Activated CD8-positive, alpha-beta T cell treated with anti-CD3 and anti-CD28 coated beads, Interleukin-2, amount 10 ng/mL, durations not matched to agents 7 days and 5 days (primary cell): ENCODE results near the gene IQCE. TPM values are rescaled to one million over a fixed set of nuclear protein-coding genes. Genes with fewer than 3 reads are reported as not detected.
"Not testable (repeated sequence)": the region's sequence is repeated elsewhere in the genome, so short reads cannot be mapped to it uniquely, and the experiment has no call there.

Experiments
- ATAC-seq: fragments of 150-1000 bp; cut with Tn5 transposase; one replicate; pipeline ENCODE4 v1.10.0; 2021; ENCODE audit warnings: moderate library complexity
- CTCF ChIA-PET: fragments of 350-600 bp; sonication (Branson Sonifier 250); formaldehyde crosslinking; loops from one replicate; lab custom pipeline; 2021; ENCODE audit warnings: antibody characterized with exemption; lab: Charles Lee
- POLR2A ChIA-PET: fragments of 350-600 bp; sonication (Branson Sonifier 250); formaldehyde crosslinking; loops from one replicate; lab custom pipeline; 2021; ENCODE audit warnings: antibody characterized with exemption; lab: Charles Lee
- DNase-seq: peaks from one replicate; pipeline ENCODE4 v3.0.0-alpha.2; 2020
- H3K27ac Mint-ChIP-seq: one replicate; pipeline ENCODE4 v1.8.0; 2021; ENCODE audit warnings: mild to moderate bottlenecking, mixed read lengths
- H3K27me3 Mint-ChIP-seq: one replicate; pipeline ENCODE4 v1.8.0; 2021; ENCODE audit warnings: low read depth, mixed read lengths
- H3K36me3 Mint-ChIP-seq: one replicate; pipeline ENCODE4 v1.8.0; 2021; ENCODE audit warnings: low read depth, mixed read lengths
- H3K4me1 Mint-ChIP-seq: one replicate; pipeline ENCODE4 v1.8.0; 2021; ENCODE audit warnings: low read depth, mixed read lengths
- H3K4me3 Mint-ChIP-seq: one replicate; pipeline ENCODE4 v1.8.0; 2021; ENCODE audit warnings: mild to moderate bottlenecking, mixed read lengths
- H3K9me3 Mint-ChIP-seq: one replicate; pipeline ENCODE4 v1.8.0; 2022; ENCODE audit warnings: mixed read lengths; ENCODE audit not compliant: insufficient read depth
- total RNA-seq, 2 experiments: library from RNA; stranded (reverse); gene quantifications; one replicate each; pipeline ENCODE4 v1.2.3, GENCODE V29; 2021

The IQCE gene
- total RNA-seq, 2 experiments from 2014 or later: 11.6 to 12.4 TPM

DNA sequence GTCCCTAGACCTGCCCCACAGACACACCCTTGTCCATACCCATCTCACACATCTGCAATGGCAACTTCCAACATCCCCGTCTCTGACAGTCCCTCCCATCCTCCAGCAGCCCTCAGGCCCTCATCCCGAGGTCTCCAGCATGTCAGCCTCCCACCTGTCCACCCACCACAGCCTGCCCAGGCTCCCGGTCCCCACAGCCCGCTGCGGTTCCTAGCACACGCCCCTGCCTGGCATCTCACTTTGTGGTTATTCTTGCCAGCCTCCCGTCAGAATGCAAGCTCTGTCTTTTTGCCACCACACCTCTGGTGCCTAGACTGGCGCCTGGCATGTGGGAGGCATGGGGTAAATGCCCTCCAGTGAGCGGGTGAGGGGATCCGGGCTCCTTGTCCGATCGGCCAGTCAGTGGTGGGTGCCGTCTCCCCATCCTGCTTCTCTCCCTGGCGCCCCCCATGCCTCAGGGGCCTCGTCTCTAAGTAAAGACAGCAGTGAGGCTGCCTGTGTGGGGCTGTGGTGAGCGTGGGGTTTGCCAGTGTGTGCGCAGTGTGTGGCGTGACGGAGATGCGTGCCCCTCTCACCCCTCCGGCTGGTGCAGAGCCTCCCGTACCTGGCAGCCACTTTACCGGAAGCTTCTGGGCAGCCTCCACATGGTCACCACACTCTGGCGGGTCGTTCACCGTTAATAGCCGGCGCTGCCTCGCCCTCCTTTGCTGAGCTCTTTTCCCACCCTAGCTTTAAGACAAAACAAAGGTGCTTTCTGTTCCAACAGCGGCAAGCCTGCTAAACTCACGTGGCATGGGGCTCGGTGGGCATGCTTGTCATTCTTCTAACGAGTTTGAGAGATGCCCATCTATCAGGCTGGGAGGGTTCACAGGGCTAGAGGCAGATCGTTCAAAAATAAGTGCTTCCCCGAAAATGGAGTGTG, 44.5 kb downstream of the IQCE start:
- ChIA-PET POLR2A (no interaction called here), CTCF (interaction anchor here (0.9 kb wide), 1 partner anchor 107 kb away, joined by 3 read pairs; no protein-coding TSS in a partner anchor)
- no peak for DNase-seq
- Mint-ChIP-seq H3K36me3 (peaks cover 6% of the 10 kb centered on the region), H3K4me3 (no peak overlapping the region), H3K4me1 (peaks cover 5% of the 10 kb centered on the region), H3K9me3 (no peaks in the 10 kb centered on the region), H3K27me3 (peaks cover 3% of the 10 kb centered on the region), H3K27ac (no peak overlapping the region)
- ATAC-seq: no peak

DNA sequence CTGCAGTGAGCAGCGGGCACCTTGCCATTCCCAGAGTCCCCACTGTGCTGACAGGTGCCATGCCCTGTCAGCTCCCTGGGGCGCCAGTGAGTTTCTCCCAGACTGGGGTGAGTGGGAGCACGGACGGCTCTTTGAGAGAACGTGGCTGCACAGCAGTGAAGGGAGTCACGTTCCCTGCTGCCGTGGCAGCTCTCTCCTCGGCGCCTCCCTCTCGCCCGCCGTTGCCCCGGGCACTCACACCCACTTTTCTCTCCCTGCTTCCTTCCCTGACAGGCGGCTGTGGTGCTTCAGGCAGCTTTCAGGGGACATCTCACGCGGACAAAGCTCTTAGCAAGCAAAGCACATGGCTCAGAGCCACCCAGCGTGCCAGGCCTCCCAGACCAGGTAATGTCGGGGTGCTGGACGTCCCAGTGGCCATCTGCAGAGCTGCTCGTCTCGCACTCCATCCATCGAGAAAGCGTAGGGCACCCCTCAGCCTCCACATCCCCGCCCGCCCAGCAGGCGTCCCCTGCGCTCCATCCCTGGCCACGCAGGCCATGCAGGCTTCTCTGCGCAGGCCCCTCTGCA, 45.9 kb downstream of the IQCE start:
- POLR2A ChIA-PET: no interaction called here
- H3K36me3 Mint-ChIP-seq: peaks cover 1% of the 10 kb centered on the region
- H3K27ac Mint-ChIP-seq: no peak overlapping the region
- H3K27me3 Mint-ChIP-seq: peaks cover 3% of the 10 kb centered on the region
- no peak overlapping the region for H3K4me3 Mint-ChIP-seq
- DNase-seq (no peak), ATAC-seq (no peak)
- CTCF ChIA-PET: no interaction called here
- H3K4me1 Mint-ChIP-seq: peaks cover 13% of the 10 kb centered on the region
- H3K9me3 Mint-ChIP-seq: no peaks in the 10 kb centered on the region

DNA sequence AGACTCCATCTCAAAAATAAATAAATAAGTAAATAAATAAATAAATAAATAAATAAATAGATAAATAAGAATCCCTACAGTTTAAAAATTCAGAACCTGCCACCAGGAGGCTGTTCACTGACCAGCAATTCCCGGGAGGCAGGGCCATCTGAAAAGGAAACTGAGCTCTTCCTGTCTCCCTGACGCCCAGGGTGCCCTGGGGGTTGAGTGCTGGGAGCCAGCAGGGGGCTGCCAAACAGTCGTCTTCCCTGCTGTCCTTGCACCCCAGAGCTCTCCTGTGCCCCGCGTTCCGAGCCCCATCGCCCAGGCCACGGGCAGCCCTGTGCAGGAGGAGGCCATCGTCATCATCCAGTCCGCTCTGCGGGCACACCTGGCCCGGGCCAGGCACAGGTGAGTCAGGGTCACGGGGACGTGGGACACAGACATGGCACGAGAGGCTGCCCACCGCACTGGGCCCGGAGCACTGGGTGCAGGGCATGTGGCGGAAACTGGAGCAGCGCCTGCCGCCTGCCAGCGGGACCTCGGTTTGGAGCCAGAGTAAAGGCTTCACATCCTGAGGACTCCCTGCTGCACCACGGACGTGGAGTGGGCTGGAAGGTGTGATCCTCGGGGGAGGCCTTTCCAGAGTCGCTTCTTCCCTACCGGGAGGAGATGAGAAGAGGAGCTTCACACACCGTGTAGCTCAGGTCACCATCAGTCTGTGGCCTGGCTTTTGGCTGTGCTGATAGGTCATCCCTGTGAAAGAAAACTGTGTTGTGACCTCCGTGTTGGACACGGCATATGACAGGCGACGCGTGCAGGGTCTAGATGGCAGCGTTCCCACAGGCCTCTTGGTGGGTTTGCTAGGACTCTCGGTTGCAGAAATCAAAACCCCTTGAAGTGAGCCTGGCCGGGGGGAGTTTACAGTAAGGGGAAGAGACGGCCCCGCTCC, 47.1 kb downstream of the IQCE start:
- Mint-ChIP-seq H3K4me1 (peaks cover 13% of the 10 kb centered on the region), H3K27ac (no peak overlapping the region)
- ATAC-seq: no peak

DNA sequence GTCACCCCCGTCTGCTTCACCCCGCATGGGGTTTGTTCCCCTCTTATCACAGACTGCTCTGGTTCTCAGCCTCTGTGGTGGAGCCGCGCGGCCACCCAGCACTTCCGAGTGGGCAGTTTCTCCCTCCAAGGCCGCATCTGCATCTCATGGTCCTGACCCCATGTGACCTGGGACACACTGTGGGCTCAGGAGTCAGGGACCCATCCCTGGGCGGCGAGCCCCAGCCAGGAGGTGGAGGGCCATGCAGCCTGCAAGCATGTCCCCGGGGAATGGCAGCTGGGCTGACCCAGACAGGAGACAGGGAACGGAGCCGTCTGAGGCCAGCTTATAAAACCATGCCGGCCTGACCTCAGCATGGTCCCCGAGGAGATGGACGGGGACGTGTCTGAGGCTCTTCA, 47.8 kb downstream of the IQCE start:
- CTCF ChIA-PET: interaction anchor here (0.6 to 1.0 kb wide), 3 partner anchors 64 to 242 kb away, joined by 3 read pairs; no protein-coding TSS in a partner anchor
- H3K36me3 Mint-ChIP-seq: no peaks in the 10 kb centered on the region
- no peak overlapping the region for H3K4me3 Mint-ChIP-seq
- no peak for DNase-seq
- H3K27ac Mint-ChIP-seq: no peak overlapping the region
- H3K27me3 Mint-ChIP-seq: peaks cover 3% of the 10 kb centered on the region
- ATAC-seq: no peak
- POLR2A ChIA-PET: no interaction called here
- H3K9me3 Mint-ChIP-seq: no peaks in the 10 kb centered on the region
- peaks cover 13% of the 10 kb centered on the region for H3K4me1 Mint-ChIP-seq

More for the DNA sequence above, 47.1 kb downstream of the IQCE start:
- H3K27me3 Mint-ChIP-seq: peaks cover 3% of the 10 kb centered on the region
- ChIA-PET CTCF (no interaction called here), POLR2A (no interaction called here)
- H3K36me3 Mint-ChIP-seq: no peaks in the 10 kb centered on the region
- no peak for DNase-seq
- no peaks in the 10 kb centered on the region for H3K9me3 Mint-ChIP-seq
- H3K4me3 Mint-ChIP-seq: no peak overlapping the region

DNA sequence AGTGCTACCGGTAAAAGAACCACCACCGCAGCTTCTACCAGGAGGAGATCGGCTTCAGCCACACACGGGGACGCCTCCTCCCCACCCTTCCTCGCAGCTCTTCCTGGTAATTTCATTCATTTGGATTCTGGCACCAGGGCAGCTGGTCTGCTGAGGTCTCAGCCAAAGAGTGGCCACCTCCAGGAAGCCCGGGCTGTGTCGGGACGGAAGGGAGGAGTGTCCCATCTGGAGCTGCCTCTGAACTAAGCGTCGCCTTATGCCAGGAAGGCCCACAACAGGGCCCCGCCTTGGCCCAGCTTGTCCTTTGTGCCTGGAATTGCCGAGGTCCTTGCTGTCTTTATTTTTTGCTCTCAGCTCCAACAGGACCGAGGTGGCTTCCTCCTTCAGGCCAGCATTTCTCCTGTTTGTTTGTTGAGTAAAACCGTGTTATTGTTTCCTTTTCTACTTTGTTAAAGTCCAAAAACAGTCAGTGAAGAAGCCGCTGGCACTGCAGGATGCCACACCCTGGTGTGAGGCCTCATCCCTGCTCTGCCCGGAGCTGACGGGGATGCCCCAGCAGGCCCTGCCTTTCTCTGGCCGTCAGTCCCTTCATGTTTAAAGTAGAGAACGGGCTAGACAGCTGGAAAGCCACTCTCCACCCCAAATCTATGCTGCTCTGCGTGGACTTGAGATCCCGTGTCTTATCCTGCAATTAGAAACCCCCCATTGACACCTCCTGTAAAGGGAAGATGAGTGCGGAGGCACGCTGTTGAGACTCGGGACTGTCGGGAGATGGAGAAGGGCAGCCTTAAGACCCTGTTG, 48.5 kb downstream of the IQCE start:
- ATAC-seq (no peak), DNase-seq (no peak)
- ChIA-PET POLR2A (no interaction called here), CTCF (interaction anchor here (0.6 to 1.0 kb wide), 4 partner anchors 64 to 242 kb away, joined by 3 read pairs; no protein-coding TSS in a partner anchor)
- H3K4me1 Mint-ChIP-seq: peaks cover 13% of the 10 kb centered on the region
- no peak overlapping the region for H3K4me3 Mint-ChIP-seq
- peak overlapping the region; percentile 42 for H3K27ac Mint-ChIP-seq
- no peaks in the 10 kb centered on the region for H3K36me3 Mint-ChIP-seq
- H3K27me3 Mint-ChIP-seq: peaks cover 3% of the 10 kb centered on the region
- no peaks in the 10 kb centered on the region for H3K9me3 Mint-ChIP-seq

DNA sequence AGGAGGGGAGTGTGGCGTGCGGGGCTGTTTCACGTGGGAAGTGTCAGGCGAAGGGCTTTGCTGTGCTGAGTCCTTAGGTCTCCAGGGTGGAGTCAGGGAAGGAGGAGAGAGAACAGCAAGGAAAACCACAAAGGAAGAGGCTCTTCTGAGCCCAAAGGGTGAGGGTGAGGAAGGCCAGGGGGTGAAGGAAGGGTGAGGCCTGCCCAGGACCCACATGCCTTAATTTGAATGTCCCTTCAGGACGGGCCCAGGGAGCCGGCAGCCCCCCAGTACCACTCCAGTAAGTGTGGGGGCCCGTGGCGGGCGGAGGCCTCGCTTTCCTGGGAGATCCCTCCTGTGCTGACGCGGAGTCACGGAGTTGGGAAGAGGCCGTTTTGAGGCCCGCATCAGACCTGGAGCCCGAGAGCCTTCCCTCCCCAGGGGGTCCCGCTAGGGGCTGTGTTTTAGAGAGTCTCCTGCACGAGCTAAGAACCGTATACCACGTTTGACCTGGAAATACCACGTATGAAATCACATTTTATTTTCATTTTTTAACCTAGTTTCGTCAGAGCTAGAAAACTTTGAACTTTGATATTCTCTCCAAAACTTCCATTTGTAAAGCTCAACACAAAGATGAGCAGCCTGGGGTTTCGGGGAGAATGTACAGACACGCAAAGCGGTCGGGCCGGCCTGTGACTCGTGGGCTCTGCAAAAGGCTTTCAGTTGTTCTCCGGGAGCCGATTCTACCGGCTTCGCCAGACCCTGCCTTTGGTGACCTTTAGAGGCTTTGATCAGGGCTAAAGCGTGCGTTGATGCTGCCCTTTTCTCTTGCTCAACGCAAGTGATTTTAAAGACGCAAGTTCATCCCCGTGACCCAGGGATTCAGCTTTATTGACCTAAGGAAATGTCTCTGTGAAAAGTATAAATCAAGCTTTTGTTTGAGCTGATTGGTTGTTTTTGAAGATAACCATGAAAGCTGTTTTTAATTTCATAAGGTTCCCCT, 49.4 kb downstream of the IQCE start:
- Mint-ChIP-seq H3K9me3 (no peaks in the 10 kb centered on the region), H3K4me3 (no peak overlapping the region), H3K36me3 (no peaks in the 10 kb centered on the region), H3K27ac (peak overlapping the region; percentile 42), H3K4me1 (peaks cover 13% of the 10 kb centered on the region), H3K27me3 (peaks cover 3% of the 10 kb centered on the region)
- no peak for DNase-seq
- CTCF ChIA-PET: interaction anchor here (0.6 to 1.6 kb wide), 22 partner anchors 9 to 174 kb away, joined by 3 to 12 read pairs (median 4); partner anchors contain the start of gene TTYH3
- ATAC-seq: no peak
- POLR2A ChIA-PET: no interaction called here

DNA sequence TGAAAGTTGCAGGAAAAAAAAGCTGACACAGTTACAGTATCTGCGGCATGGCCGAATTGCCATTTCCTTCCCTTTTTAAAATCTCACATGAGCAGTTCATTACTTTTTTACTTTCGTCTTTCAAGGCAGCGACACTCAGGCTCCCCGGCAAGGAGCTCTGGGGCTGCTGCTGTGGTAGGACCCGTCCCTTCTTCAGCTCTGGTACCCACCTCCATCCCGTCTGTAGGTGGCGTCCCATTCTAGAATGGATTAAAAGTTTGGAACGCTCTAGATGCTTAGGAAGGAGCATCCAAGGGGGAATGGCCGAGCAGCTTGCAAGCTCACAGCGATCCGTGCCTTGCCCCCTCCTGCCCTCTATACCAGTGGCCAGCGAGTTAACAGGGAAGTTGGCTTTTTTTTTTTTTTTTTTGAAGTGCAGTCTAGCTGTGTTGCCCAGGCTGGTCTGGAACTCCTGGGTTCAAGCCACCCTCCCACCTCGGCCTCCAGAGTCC, 50.2 kb downstream of the IQCE start:
- ChIA-PET POLR2A (no interaction called here), CTCF (interaction anchor here (0.6 to 1.6 kb wide), 22 partner anchors 8 to 174 kb away, joined by 3 to 12 read pairs (median 4); partner anchors contain the start of gene TTYH3)
- DNase-seq (peak; percentile 50), ATAC-seq (peak; percentile 59)
- Mint-ChIP-seq H3K27ac (peak overlapping the region; percentile 2), H3K36me3 (no peaks in the 10 kb centered on the region), H3K4me3 (no peak overlapping the region), H3K27me3 (peaks cover 3% of the 10 kb centered on the region), H3K9me3 (no peaks in the 10 kb centered on the region), H3K4me1 (peaks cover 13% of the 10 kb centered on the region)

DNA sequence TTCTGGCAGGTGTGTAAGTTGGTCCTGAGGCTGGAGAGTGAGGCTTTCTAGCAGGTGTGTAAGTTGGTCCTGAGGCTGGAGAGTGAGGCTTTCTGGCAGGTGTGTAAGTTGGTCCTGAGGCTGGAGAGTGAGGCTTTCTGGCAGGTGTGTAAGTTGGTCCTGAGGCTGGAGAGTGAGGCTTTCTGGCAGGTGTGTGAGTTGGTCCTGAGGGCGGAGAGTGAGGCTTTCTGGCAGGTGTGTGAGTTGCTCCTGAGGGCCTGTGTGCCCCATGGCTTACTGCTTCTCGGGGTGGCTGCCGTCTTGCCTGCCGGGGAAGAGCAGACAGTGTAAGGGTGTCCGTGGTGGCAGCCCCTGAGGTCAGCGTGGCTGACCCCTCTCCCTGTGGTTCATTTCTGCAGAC, 50.9 kb downstream of the IQCE start:
- H3K27ac Mint-ChIP-seq, DNase-seq, H3K36me3 Mint-ChIP-seq, H3K4me3 Mint-ChIP-seq, ATAC-seq, H3K9me3 Mint-ChIP-seq, H3K27me3 Mint-ChIP-seq, POLR2A ChIA-PET: not testable (repeated sequence)
- peaks cover 13% of the 10 kb centered on the region for H3K4me1 Mint-ChIP-seq
- CTCF ChIA-PET: interaction anchor here (0.8 to 1.5 kb wide), 6 partner anchors 12 to 50 kb away, joined by 3 to 9 read pairs (median 4); no protein-coding TSS in a partner anchor

DNA sequence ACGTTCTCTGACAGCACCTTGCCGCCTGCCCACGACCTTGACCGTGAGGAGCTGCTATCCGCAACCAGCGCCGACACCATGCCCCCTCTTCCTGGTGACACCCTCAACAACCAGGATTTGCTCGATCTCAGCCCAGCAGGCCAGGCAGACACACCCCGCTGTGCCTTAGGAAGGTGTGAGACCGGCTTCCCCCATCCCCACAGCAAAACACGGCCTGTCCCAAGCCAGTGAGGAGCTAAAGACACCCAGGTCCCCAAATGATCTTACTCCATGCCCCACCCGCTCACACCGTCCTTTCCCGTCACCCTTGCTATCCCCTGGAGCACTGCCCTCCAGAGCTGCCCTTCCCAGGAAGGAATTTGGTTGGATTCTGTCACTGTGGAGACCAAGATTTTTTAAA, 51.7 kb downstream of the IQCE start:
- DNase-seq (no peak), ATAC-seq (no peak)
- H3K9me3 Mint-ChIP-seq: no peaks in the 10 kb centered on the region
- peaks cover 13% of the 10 kb centered on the region for H3K4me1 Mint-ChIP-seq
- H3K4me3 Mint-ChIP-seq: no peak overlapping the region
- peaks cover 3% of the 10 kb centered on the region for H3K27me3 Mint-ChIP-seq
- CTCF ChIA-PET: no interaction called here
- POLR2A ChIA-PET: no interaction called here
- H3K36me3 Mint-ChIP-seq: no peaks in the 10 kb centered on the region
- H3K27ac Mint-ChIP-seq: no peak overlapping the region

DNA sequence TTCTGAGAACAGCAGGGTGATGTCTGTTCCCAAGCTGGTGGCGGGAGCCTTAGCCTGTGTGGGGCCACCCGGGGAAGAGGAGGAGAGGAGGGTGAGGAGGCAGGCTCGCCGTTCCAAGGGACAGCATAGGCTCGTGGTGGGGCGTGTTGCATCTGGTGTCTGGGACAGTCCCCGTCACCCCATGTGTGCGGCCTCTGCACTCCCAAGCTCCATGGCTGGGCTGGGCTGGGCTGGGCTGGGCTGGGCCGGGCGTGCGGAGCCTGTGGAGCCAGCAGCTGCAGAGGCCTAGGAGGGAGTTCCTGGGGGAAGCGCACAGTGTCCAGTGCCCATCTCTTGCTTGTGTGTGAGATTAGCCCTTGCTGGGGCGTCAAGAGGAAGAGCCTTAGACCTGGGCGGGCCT, 52.1 kb downstream of the IQCE start:
- no peak for DNase-seq
- no peak for ATAC-seq
- peaks cover 13% of the 10 kb centered on the region for H3K4me1 Mint-ChIP-seq
- H3K27me3 Mint-ChIP-seq: peaks cover 3% of the 10 kb centered on the region
- H3K27ac Mint-ChIP-seq: no peak overlapping the region
- H3K9me3 Mint-ChIP-seq: no peaks in the 10 kb centered on the region
- H3K4me3 Mint-ChIP-seq: no peak overlapping the region
- POLR2A ChIA-PET: no interaction called here
- CTCF ChIA-PET: no interaction called here
- no peaks in the 10 kb centered on the region for H3K36me3 Mint-ChIP-seq
